ENCODE measurements around the gene APP. TPM values are rescaled to one million over a fixed set of nuclear protein-coding genes. Genes with fewer than 3 reads are reported as not detected.

The APP gene
- total RNA-seq, 1 donor, result 373 TPM

GRCh38 chr21:25959799-25960198 is 210.8 kb downstream of the APP start:
- TF ChIP-seq CTCF (IDR thresholded peaks at IDR 0.05; ENCODE audit: extremely low read depth, low read depth, low read length), result no peak
- no peak overlapping the region for H3K27ac ChIP-seq (ENCODE audit: low read depth, low read length)
- no peak overlapping the region for H3K4me3 ChIP-seq (ENCODE audit: insufficient read depth, low read length)
- peaks cover 20% of the 10 kb centered on the region for H3K4me1 ChIP-seq (ENCODE audit: insufficient read depth, low read length)
- peaks cover 4% of the 10 kb centered on the region for H3K36me3 ChIP-seq (ENCODE audit: insufficient read depth, low read length)
- no peaks in the 10 kb centered on the region for H3K9me3 ChIP-seq (ENCODE audit: low read depth, low read length)
- no peak overlapping the region for H3K4me2 ChIP-seq (ENCODE audit: insufficient read depth, low read length)
- H3K27me3 ChIP-seq (ENCODE audit: insufficient read depth, low read length), result no peaks in the 10 kb centered on the region
- H4K20me1 ChIP-seq (ENCODE audit: insufficient read depth, low read length), result no peaks in the 10 kb centered on the region
- DNase-seq (ENCODE audit: insufficient read length, low spot score, missing footprints), result no peak
- no peak overlapping the region for H2AFZ ChIP-seq (ENCODE audit: low read length)
- no peaks in the 10 kb centered on the region for H3K79me2 ChIP-seq (ENCODE audit: insufficient read depth, low read length)

- Histone ChIP-seq H4K20me1 (ENCODE audit: insufficient read depth, low read length) (no peaks in the 10 kb centered on the region), H3K9me3 (ENCODE audit: low read depth, low read length) (no peaks in the 10 kb centered on the region), H3K4me1 (ENCODE audit: insufficient read depth, low read length) (peaks cover 11% of the 10 kb centered on the region), H2AFZ (ENCODE audit: low read length) (no peak overlapping the region), H3K79me2 (ENCODE audit: insufficient read depth, low read length) (no peaks in the 10 kb centered on the region), H3K4me3 (ENCODE audit: insufficient read depth, low read length) (no peak overlapping the region), H3K27me3 (ENCODE audit: insufficient read depth, low read length) (no peaks in the 10 kb centered on the region), H3K27ac (ENCODE audit: low read depth, low read length) (peak overlapping the region; percentile 26), H3K4me2 (ENCODE audit: insufficient read depth, low read length) (no peak overlapping the region), H3K36me3 (ENCODE audit: insufficient read depth, low read length) (peaks cover 4% of the 10 kb centered on the region)
- no peak for TF ChIP-seq CTCF (IDR thresholded peaks at IDR 0.05; ENCODE audit: extremely low read depth, low read depth, low read length)
- DNase-seq (ENCODE audit: insufficient read length, low spot score, missing footprints), result peak; percentile 25
Observed at GRCh38 chr21:25956993-25957714, 213.4 kb downstream of the APP start.

- no peak for DNase-seq (ENCODE audit: insufficient read length, low spot score, missing footprints)
- Histone ChIP-seq H3K27me3 (ENCODE audit: insufficient read depth, low read length) (no peaks in the 10 kb centered on the region), H4K20me1 (ENCODE audit: insufficient read depth, low read length) (no peaks in the 10 kb centered on the region), H3K4me1 (ENCODE audit: insufficient read depth, low read length) (peaks cover 11% of the 10 kb centered on the region), H3K4me3 (ENCODE audit: insufficient read depth, low read length) (no peak overlapping the region), H2AFZ (ENCODE audit: low read length) (no peak overlapping the region), H3K4me2 (ENCODE audit: insufficient read depth, low read length) (no peak overlapping the region), H3K27ac (ENCODE audit: low read depth, low read length) (no peak overlapping the region), H3K36me3 (ENCODE audit: insufficient read depth, low read length) (peaks cover 4% of the 10 kb centered on the region), H3K9me3 (ENCODE audit: low read depth, low read length) (no peaks in the 10 kb centered on the region), H3K79me2 (ENCODE audit: insufficient read depth, low read length) (no peaks in the 10 kb centered on the region)
- no peak for TF ChIP-seq CTCF (IDR thresholded peaks at IDR 0.05; ENCODE audit: extremely low read depth, low read depth, low read length)
Observed at GRCh38 chr21:25955646-25956045, 214.9 kb downstream of the APP start.

- H3K4me3 ChIP-seq (ENCODE audit: insufficient read depth, low read length), result no peak overlapping the region
- H3K4me2 ChIP-seq (ENCODE audit: insufficient read depth, low read length), result no peak overlapping the region
- no peaks in the 10 kb centered on the region for H3K9me3 ChIP-seq (ENCODE audit: low read depth, low read length)
- no peaks in the 10 kb centered on the region for H4K20me1 ChIP-seq (ENCODE audit: insufficient read depth, low read length)
- H3K27ac ChIP-seq (ENCODE audit: low read depth, low read length), result no peak overlapping the region
- H3K4me1 ChIP-seq (ENCODE audit: insufficient read depth, low read length), result peaks cover 11% of the 10 kb centered on the region
- DNase-seq (ENCODE audit: insufficient read length, low spot score, missing footprints), result no peak
- no peak for TF ChIP-seq CTCF (IDR thresholded peaks at IDR 0.05; ENCODE audit: extremely low read depth, low read depth, low read length)
- peaks cover 4% of the 10 kb centered on the region for H3K36me3 ChIP-seq (ENCODE audit: insufficient read depth, low read length)
- H2AFZ ChIP-seq (ENCODE audit: low read length), result no peak overlapping the region
- H3K27me3 ChIP-seq (ENCODE audit: insufficient read depth, low read length), result no peaks in the 10 kb centered on the region
- H3K79me2 ChIP-seq (ENCODE audit: insufficient read depth, low read length), result no peaks in the 10 kb centered on the region
Observed at GRCh38 chr21:25953659-25954058, 216.9 kb downstream of the APP start.

Measured in osteoblast (primary cell).